K562 (cell line): ENCODE results near the gene GTPBP1.

ENCODE experiments used
- DPF2 ChIP-seq: fragments of 450-650 bp; IDR thresholded peaks from 2 replicates; pipeline ENCODE4 v1.6.1; 2016
- JUN ChIP-seq, 2 experiments: sonication (generic) in 1 of 2; formaldehyde crosslinking in 1 of 2; IDR thresholded peaks; 2 replicates each; pipeline versions ENCODE4 v1.6.1 to v1.8.0; 2012 to 2022; ENCODE audit warnings: borderline replicate concordance in 2 of 2, mild to moderate bottlenecking in 2 of 2, improper control_type of control experiment in 1 of 2, low read depth in 1 of 2, low read length in 1 of 2, missing genetic modification reagents in 1 of 2
- POLR2A ChIP-seq: fragments of 450-650 bp; conservative IDR thresholded peaks from 2 replicates; pipeline ENCODE4 v1.6.1; 2016
- TF ChIP-seq, protein P1 (sequence below): sonication (generic); formaldehyde crosslinking; IDR thresholded peaks from 2 replicates; pipeline ENCODE4 v1.8.0; 2023; ENCODE audit warnings: mild to moderate bottlenecking, missing genetic modification reagents

DNA sequence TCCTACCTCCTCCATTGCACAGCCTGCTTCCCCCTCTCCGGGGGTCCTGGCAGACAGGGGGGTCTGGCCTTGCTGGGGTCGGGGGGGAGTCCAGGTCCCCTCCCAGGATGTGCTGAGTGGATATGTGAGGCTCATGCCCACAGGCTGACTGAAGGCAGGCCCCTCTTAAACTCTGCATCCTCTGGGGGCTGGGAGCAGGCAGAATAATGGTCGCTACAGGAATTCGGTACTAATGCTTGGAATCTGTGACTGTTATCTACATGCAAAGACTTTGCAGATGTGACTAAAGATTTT, 51.7 kb downstream of the GTPBP1 start:
- TF ChIP-seq DPF2 (no peak), POLR2A (no peak), JUN (IDR thresholded peaks at IDR 0.05; ENCODE audit: borderline replicate concordance, low read depth, low read length) (no peak), JUN (CRISPR knock-in tag; IDR thresholded peaks at IDR 0.05; ENCODE audit: borderline replicate concordance) (no peak)
- TF ChIP-seq, protein P1, sequence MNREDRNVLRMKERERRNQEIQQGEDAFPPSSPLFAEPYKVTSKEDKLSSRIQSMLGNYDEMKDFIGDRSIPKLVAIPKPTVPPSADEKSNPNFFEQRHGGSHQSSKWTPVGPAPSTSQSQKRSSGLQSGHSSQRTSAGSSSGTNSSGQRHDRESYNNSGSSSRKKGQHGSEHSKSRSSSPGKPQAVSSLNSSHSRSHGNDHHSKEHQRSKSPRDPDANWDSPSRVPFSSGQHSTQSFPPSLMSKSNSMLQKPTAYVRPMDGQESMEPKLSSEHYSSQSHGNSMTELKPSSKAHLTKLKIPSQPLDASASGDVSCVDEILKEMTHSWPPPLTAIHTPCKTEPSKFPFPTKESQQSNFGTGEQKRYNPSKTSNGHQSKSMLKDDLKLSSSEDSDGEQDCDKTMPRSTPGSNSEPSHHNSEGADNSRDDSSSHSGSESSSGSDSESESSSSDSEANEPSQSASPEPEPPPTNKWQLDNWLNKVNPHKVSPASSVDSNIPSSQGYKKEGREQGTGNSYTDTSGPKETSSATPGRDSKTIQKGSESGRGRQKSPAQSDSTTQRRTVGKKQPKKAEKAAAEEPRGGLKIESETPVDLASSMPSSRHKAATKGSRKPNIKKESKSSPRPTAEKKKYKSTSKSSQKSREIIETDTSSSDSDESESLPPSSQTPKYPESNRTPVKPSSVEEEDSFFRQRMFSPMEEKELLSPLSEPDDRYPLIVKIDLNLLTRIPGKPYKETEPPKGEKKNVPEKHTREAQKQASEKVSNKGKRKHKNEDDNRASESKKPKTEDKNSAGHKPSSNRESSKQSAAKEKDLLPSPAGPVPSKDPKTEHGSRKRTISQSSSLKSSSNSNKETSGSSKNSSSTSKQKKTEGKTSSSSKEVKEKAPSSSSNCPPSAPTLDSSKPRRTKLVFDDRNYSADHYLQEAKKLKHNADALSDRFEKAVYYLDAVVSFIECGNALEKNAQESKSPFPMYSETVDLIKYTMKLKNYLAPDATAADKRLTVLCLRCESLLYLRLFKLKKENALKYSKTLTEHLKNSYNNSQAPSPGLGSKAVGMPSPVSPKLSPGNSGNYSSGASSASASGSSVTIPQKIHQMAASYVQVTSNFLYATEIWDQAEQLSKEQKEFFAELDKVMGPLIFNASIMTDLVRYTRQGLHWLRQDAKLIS: no peak
